Esophagus squamous epithelium (tissue), 5 donors: ENCODE results near the gene NOXO1. TPM values are rescaled to one million over a fixed set of nuclear protein-coding genes. Genes with fewer than 3 reads are reported as not detected.

ENCODE experiments used
- DNase-seq: peaks from one replicate; lab custom pipeline; 2025; lab: John Stamatoyannopoulos, UW
- H3K27ac ChIP-seq, 4 donors: fragments of 200-600 bp; sonication (generic); one replicate each; pipeline ENCODE4 v1.5.1; 2016 to 2019; ENCODE audit warnings: mild to moderate bottlenecking in 1 of 4
- H3K27me3 ChIP-seq, 4 donors: fragments of 200-600 bp; sonication (generic); 1 replicate in 3 of 4; 2 replicates in 1 of 4; pipeline versions ENCODE4 v1.5.1 to v1.6.0; 2017 to 2021; ENCODE audit warnings: antibody characterized with exemption in 1 of 4
- H3K36me3 ChIP-seq, 3 donors: fragments of 200-600 bp; sonication (generic); one replicate each; pipeline ENCODE4 v1.5.1; 2016 to 2019
- H3K4me1 ChIP-seq, 3 donors: fragments of 200-600 bp; sonication (generic); one replicate each; pipeline ENCODE4 v1.5.1; 2017 to 2019
- H3K4me3 ChIP-seq, 4 donors: fragments of 200-600 bp; sonication (generic); 1 replicate in 3 of 4; 2 replicates in 1 of 4; pipeline ENCODE4 v1.5.1; 2016 to 2019; ENCODE audit warnings: mild to moderate bottlenecking in 2 of 4, moderate library complexity in 1 of 4
- H3K9me3 ChIP-seq, 3 donors: fragments of 200-600 bp; sonication (generic); one replicate each; pipeline ENCODE4 v1.5.1; 2016 to 2019
- CTCF ChIP-seq, 6 experiments: fragments of 450-650 bp in 4 of 6; fragments of 200-600 bp in 2 of 6; sonication (generic) in 2 of 6; IDR thresholded peaks; one replicate each; pipeline ENCODE4 v1.5.1; 2016 to 2019; ENCODE audit warnings: antibody characterized with exemption in 6 of 6, mild to moderate bottlenecking in 4 of 6, moderate library complexity in 4 of 6
- POLR2A ChIP-seq, 4 donors: fragments of 450-650 bp; IDR thresholded peaks; one replicate each; pipeline ENCODE4 v1.6.1; 2017; ENCODE audit warnings: antibody characterized with exemption in 4 of 4, mild to moderate bottlenecking in 4 of 4, moderate library complexity in 3 of 4
- WGBS, 2 donors: methylation state at CpG; one replicate each; pipeline ENCODE4 v1.1.5; 2018; 5-methylcytosine and 5-hydroxymethylcytosine counted together
- intact Hi-C: fragments of 100-400 bp; cut with DNase I; formaldehyde crosslinking; loops from one replicate; pipeline ENCODE4 v1.15.0; 2022
- total RNA-seq, 4 donors: library from RNA; depleted of rRNA; stranded (reverse); fragments of >200 nt; gene quantifications; one replicate each; pipeline ENCODE4 v1.1.0, GENCODE V29; 2016
- donor health status: DM: yes; HTN: yes; CAD: no.

NOXO1 gene
- total RNA-seq, 4 donors from 2014 or later, result 0.38 to 4.2 (median 1.8) TPM

- WGBS, 2 donors, result 34 to 50% methylated on average over 2 of the region's 5 CpGs
- Histone ChIP-seq H3K9me3 (no peaks in the 10 kb centered on the region), H3K36me3 (peaks cover 15 to 35% (median 18%) of the 10 kb centered on the region in 3 donors), H3K27ac (peak overlapping the region in 1 of 4 donors; percentile 30), H3K4me3 (no peak overlapping the region), H3K4me1 (peaks cover 41 to 91% (median 43%) of the 10 kb centered on the region in 3 donors), H3K27me3 (peaks cover 0 to 66% (median 13%) of the 10 kb centered on the region in 4 donors)
- DNase-seq, result no peak
- TF ChIP-seq CTCF (IDR thresholded peaks at IDR 0.05), result no peak
- TF ChIP-seq POLR2A (IDR thresholded peaks at IDR 0.05), result no peak
- intact Hi-C loops, result no loop called here
These were observed 754 bp upstream of the NOXO1 start for GRCh38 chr16:1982013-1982433.

- intact Hi-C loops, result no loop called here
- Histone ChIP-seq H3K27ac (peak overlapping the region in 1 of 4 donors; percentile 1), H3K36me3 (peaks cover 25 to 35% (median 26%) of the 10 kb centered on the region in 3 donors), H3K4me1 (peaks cover 40 to 84% (median 41%) of the 10 kb centered on the region in 3 donors), H3K4me3 (peak overlapping the region in 2 of 4 donors; percentile 50), H3K9me3 (no peaks in the 10 kb centered on the region), H3K27me3 (peaks cover 0 to 79% (median 13%) of the 10 kb centered on the region in 4 donors)
- TF ChIP-seq POLR2A (IDR thresholded peaks at IDR 0.05) (no peak), CTCF (IDR thresholded peaks at IDR 0.05) (no peak)
- WGBS, 2 donors, result 19% methylated on average over 14 of the region's 16 CpGs; no CpG with 5 or more reads in 1 of the 2 donors
- DNase-seq, result no peak
These were observed 540 bp downstream of the NOXO1 start for GRCh38 chr16:1980770-1981087.

- Histone ChIP-seq H3K27me3 (peaks cover 0 to 84% (median 13%) of the 10 kb centered on the region in 4 donors), H3K27ac (peak overlapping the region; percentile 52 to 83 (median 80)), H3K36me3 (peaks cover 28 to 37% (median 31%) of the 10 kb centered on the region in 3 donors), H3K4me3 (peak overlapping the region; percentile 36 to 50 (median 44)), H3K9me3 (no peaks in the 10 kb centered on the region), H3K4me1 (peaks cover 35 to 79% (median 36%) of the 10 kb centered on the region in 3 donors)
- no peak for DNase-seq
- WGBS, 2 donors, result 0 to 2% methylated on average over 9 to 21 of the region's 53 CpGs
- TF ChIP-seq CTCF (IDR thresholded peaks at IDR 0.05), result no peak
- no peak for TF ChIP-seq POLR2A (IDR thresholded peaks at IDR 0.05)
- intact Hi-C loops, result no loop called here
These were observed 1.1 kb downstream of the NOXO1 start for GRCh38 chr16:1980030-1980769.

GRCh38 chr16:1979271-1980029 lies 1.8 kb downstream of the NOXO1 start:
- Histone ChIP-seq H3K4me1 (peaks cover 27 to 72% (median 29%) of the 10 kb centered on the region in 3 donors), H3K27ac (peak overlapping the region; percentile 52 to 83 (median 80)), H3K27me3 (peaks cover 0 to 92% (median 13%) of the 10 kb centered on the region in 4 donors), H3K36me3 (peaks cover 30 to 45% (median 38%) of the 10 kb centered on the region in 3 donors), H3K9me3 (no peaks in the 10 kb centered on the region), H3K4me3 (peak overlapping the region; percentile 36 to 50 (median 44))
- no peak for DNase-seq
- intact Hi-C loops, result no loop called here
- WGBS, 2 donors, result no CpG with 5 or more reads among the region's 70 CpGs
- TF ChIP-seq POLR2A (IDR thresholded peaks at IDR 0.05) (peak in 2 of 4 donors; percentile 21 to 60), CTCF (IDR thresholded peaks at IDR 0.05) (no peak)
